ENCODE results near the gene ABHD2. TPM values are rescaled to one million over a fixed set of nuclear protein-coding genes. Genes with fewer than 3 reads are reported as not detected.

The ABHD2 gene
- polyA plus RNA-seq, 1 experiment, result 51.5 TPM

- no peak overlapping the region for H3K27ac ChIP-seq (ENCODE audit: low read depth, low read length)
- no peaks in the 10 kb centered on the region for H3K27me3 ChIP-seq (ENCODE audit: control insufficient read depth, insufficient read depth, low read length)
- peak; percentile 99 for TF ChIP-seq CTCF (IDR thresholded peaks at IDR 0.05; ENCODE audit: low read depth, low read length)
- H3K9me3 ChIP-seq (ENCODE audit: control insufficient read depth, insufficient read depth, low read length), result no peaks in the 10 kb centered on the region
- ChIA-PET CTCF (interaction anchor here (0.6 to 8.9 kb wide), 66 partner anchors 8 to 309 kb away, joined by 3 to 222 read pairs (median 4); partner anchors contain the start of gene ABHD2), POLR2A (no interaction called here)
- peak; percentile 43 for DNase-seq (ENCODE audit: low read depth, low spot score)
- H3K4me3 ChIP-seq (ENCODE audit: low read depth, low read length), result no peak overlapping the region
Observed at GRCh38 chr15:89057506-89058133, 30.6 kb upstream of the ABHD2 start.

- Histone ChIP-seq H3K27ac (ENCODE audit: low read depth, low read length) (no peak overlapping the region), H3K9me3 (ENCODE audit: control insufficient read depth, insufficient read depth, low read length) (no peaks in the 10 kb centered on the region), H3K27me3 (ENCODE audit: control insufficient read depth, insufficient read depth, low read length) (no peaks in the 10 kb centered on the region), H3K4me3 (ENCODE audit: low read depth, low read length) (no peak overlapping the region)
- TF ChIP-seq CTCF (IDR thresholded peaks at IDR 0.05; ENCODE audit: low read depth, low read length), result no peak
- CTCF ChIA-PET, result interaction anchor here (0.7 to 8.9 kb wide), 31 partner anchors 7 to 300 kb away, joined by 3 to 222 read pairs (median 9); partner anchors contain the start of gene ABHD2
- no peak for DNase-seq (ENCODE audit: low read depth, low spot score)
- POLR2A ChIA-PET, result no interaction called here
Observed at GRCh38 chr15:89058376-89058775, 29.9 kb upstream of the ABHD2 start.

- CTCF ChIA-PET, result interaction anchor here (0.7 to 8.9 kb wide), 11 partner anchors 29 to 300 kb away, joined by 3 to 222 read pairs (median 25); partner anchors contain the start of gene ABHD2
- Histone ChIP-seq H3K4me3 (ENCODE audit: low read depth, low read length) (no peak overlapping the region), H3K9me3 (ENCODE audit: control insufficient read depth, insufficient read depth, low read length) (no peaks in the 10 kb centered on the region), H3K27ac (ENCODE audit: low read depth, low read length) (no peak overlapping the region), H3K27me3 (ENCODE audit: control insufficient read depth, insufficient read depth, low read length) (no peaks in the 10 kb centered on the region)
- no peak for TF ChIP-seq CTCF (IDR thresholded peaks at IDR 0.05; ENCODE audit: low read depth, low read length)
- no peak for DNase-seq (ENCODE audit: low read depth, low spot score)
- POLR2A ChIA-PET, result no interaction called here
Observed at GRCh38 chr15:89058876-89059405, 29.3 kb upstream of the ABHD2 start.

- Histone ChIP-seq H3K4me3 (ENCODE audit: low read depth, low read length) (no peak overlapping the region), H3K9me3 (ENCODE audit: control insufficient read depth, insufficient read depth, low read length) (peaks cover 32% of the 10 kb centered on the region), H3K27me3 (ENCODE audit: control insufficient read depth, insufficient read depth, low read length) (no peaks in the 10 kb centered on the region), H3K27ac (ENCODE audit: low read depth, low read length) (no peak overlapping the region)
- ChIA-PET POLR2A (interaction anchor here (0.6 kb wide), 1 partner anchor 94 kb away, joined by 4 read pairs; no protein-coding TSS in a partner anchor), CTCF (interaction anchor here (1.2 to 1.6 kb wide), 2 partner anchors 9 to 111 kb away, joined by 4 to 5 read pairs; no protein-coding TSS in a partner anchor)
- no peak for TF ChIP-seq CTCF (IDR thresholded peaks at IDR 0.05; ENCODE audit: low read depth, low read length)
- no peak for DNase-seq (ENCODE audit: low read depth, low spot score)
Observed at GRCh38 chr15:89066280-89066679, 22.0 kb upstream of the ABHD2 start.

GRCh38 chr15:89067751-89068150 is 20.5 kb upstream of the ABHD2 start:
- H3K9me3 ChIP-seq (ENCODE audit: control insufficient read depth, insufficient read depth, low read length), result peaks cover 32% of the 10 kb centered on the region
- CTCF ChIA-PET, result interaction anchor here (1.6 kb wide), 1 partner anchor 10 kb away, joined by 15 read pairs; no protein-coding TSS in a partner anchor
- TF ChIP-seq CTCF (IDR thresholded peaks at IDR 0.05; ENCODE audit: low read depth, low read length), result no peak
- no peak for DNase-seq (ENCODE audit: low read depth, low spot score)
- H3K4me3 ChIP-seq (ENCODE audit: low read depth, low read length), result no peak overlapping the region
- no peaks in the 10 kb centered on the region for H3K27me3 ChIP-seq (ENCODE audit: control insufficient read depth, insufficient read depth, low read length)
- POLR2A ChIA-PET, result interaction anchor here (1.0 kb wide), 2 partner anchors 20 to 109 kb away, joined by 3 read pairs; partner anchors contain the start of gene ABHD2
- H3K27ac ChIP-seq (ENCODE audit: low read depth, low read length), result peak overlapping the region; percentile 57
